DND-41 (cell line): ENCODE measurements around the gene NCK1.
"Not testable (repeated sequence)": the region's sequence is repeated elsewhere in the genome, so short reads cannot be mapped to it uniquely, and the experiment has no call there.

Experiments used
- ATAC-seq: fragments of 200-7000 bp; cut with Tn5 transposase; 3 replicates; pipeline ENCODE4 v1.9.1; 2021; ENCODE audit warnings: low read depth; ENCODE audit not compliant: insufficient read depth
- DNase-seq: peaks from one replicate; pipeline ENCODE4 v3.0.0-alpha.2; 2020
- H2AFZ ChIP-seq: 2 replicates; pipeline ENCODE4 v1.6.0; 2012; ENCODE audit warnings: low read depth, low read length
- H3K27ac ChIP-seq: 2 replicates; pipeline ENCODE4 v1.5.1; 2012; ENCODE audit warnings: low read length, inconsistent platforms
- H3K27me3 ChIP-seq: fragments of 200-600 bp; sonication (generic); 2 replicates; pipeline ENCODE4 v1.6.0; 2012; ENCODE audit warnings: low read length, mild to moderate bottlenecking, inconsistent platforms; ENCODE audit not compliant: insufficient read depth, poor library complexity
- H3K36me3 ChIP-seq: 2 replicates; pipeline ENCODE4 v1.5.1; 2012; ENCODE audit warnings: low read length, inconsistent platforms; ENCODE audit not compliant: insufficient read depth
- H3K4me1 ChIP-seq: 2 replicates; pipeline ENCODE4 v1.5.1; 2012; ENCODE audit warnings: mild to moderate bottlenecking, low read length; ENCODE audit not compliant: insufficient read depth
- H3K4me2 ChIP-seq: 2 replicates; pipeline ENCODE4 v1.6.0; 2012; ENCODE audit warnings: mild to moderate bottlenecking, moderate library complexity, low read length, inconsistent platforms; ENCODE audit not compliant: insufficient read depth
- H3K4me3 ChIP-seq, 2 experiments: fragments of 200-600 bp in 1 of 2; shearing (Covaris generic) in 1 of 2; 2 replicates each; pipeline ENCODE4 v1.5.1; 2012 to 2016; ENCODE audit warnings: inconsistent platforms in 2 of 2, low read length in 2 of 2, mild to moderate bottlenecking in 2 of 2, low read depth in 1 of 2, moderate library complexity in 1 of 2
- H3K79me2 ChIP-seq: 2 replicates; pipeline ENCODE4 v1.6.0; 2012; ENCODE audit warnings: low read length, inconsistent platforms; ENCODE audit not compliant: insufficient read depth
- H3K9ac ChIP-seq: 2 replicates; pipeline ENCODE4 v1.6.0; 2012; ENCODE audit warnings: low read depth, mild to moderate bottlenecking, inconsistent platforms, low read length, moderate library complexity
- H3K9me3 ChIP-seq: 2 replicates; pipeline ENCODE4 v1.5.1; 2012; ENCODE audit warnings: low read length, moderate library complexity, mild to moderate bottlenecking, inconsistent platforms; ENCODE audit not compliant: insufficient read depth, severe bottlenecking
- H4K20me1 ChIP-seq: 2 replicates; pipeline ENCODE4 v1.6.0; 2012; ENCODE audit warnings: low read length; ENCODE audit not compliant: insufficient read depth
- CTCF ChIP-seq: IDR thresholded peaks from 2 replicates; pipeline ENCODE4 v1.5.1; 2012; ENCODE audit warnings: borderline replicate concordance, low read length, moderate library complexity, mild to moderate bottlenecking; ENCODE audit not compliant: poor library complexity, severe bottlenecking; ENCODE audit errors: extremely low read depth
- EZH2 ChIP-seq: IDR thresholded peaks from 3 replicates; pipeline ENCODE4 v1.6.1; 2012; ENCODE audit warnings: borderline replicate concordance, low read depth, mild to moderate bottlenecking, moderate library complexity, low read length, inconsistent platforms; ENCODE audit not compliant: severe bottlenecking

Gene NCK1

GRCh38 chr3:136898549-136898948 lies 36.5 kb downstream of the NCK1 start:
- H3K79me2 ChIP-seq: peaks cover 99% of the 10 kb centered on the region
- H3K27me3 ChIP-seq: no peaks in the 10 kb centered on the region
- peaks cover 20% of the 10 kb centered on the region; the same call in 1 of the 2 replicates for H3K36me3 ChIP-seq
- no peak overlapping the region; the same call in 1 of the 2 replicates for H3K27ac ChIP-seq
- TF ChIP-seq EZH2 (no peak), CTCF (no peak)
- H4K20me1 ChIP-seq: peaks cover 20% of the 10 kb centered on the region; the same call in 1 of the 2 replicates
- peaks cover 10% of the 10 kb centered on the region for H3K4me1 ChIP-seq
- no peak overlapping the region for H3K9ac ChIP-seq
- H3K9me3 ChIP-seq: peaks cover 7% of the 10 kb centered on the region
- DNase-seq (no peak), ATAC-seq (no peak)
- H3K4me2 ChIP-seq: no peak overlapping the region
- H2AFZ ChIP-seq: no peak overlapping the region
- H3K4me3 ChIP-seq: no peak overlapping the region

GRCh38 chr3:136898954-136899353 lies 36.9 kb downstream of the NCK1 start:
- Histone ChIP-seq H3K27ac (no peak overlapping the region; the same call in 1 of the 2 replicates), H2AFZ (no peak overlapping the region), H3K4me3 (no peak overlapping the region), H3K27me3 (no peaks in the 10 kb centered on the region), H3K9me3 (peaks cover 12% of the 10 kb centered on the region), H3K4me2 (no peak overlapping the region), H3K9ac (no peak overlapping the region), H3K4me1 (peaks cover 8% of the 10 kb centered on the region), H3K36me3 (peaks cover 21% of the 10 kb centered on the region; the same call in 1 of the 2 replicates), H3K79me2 (peaks cover 99% of the 10 kb centered on the region), H4K20me1 (peaks cover 16% of the 10 kb centered on the region; the same call in 1 of the 2 replicates)
- DNase-seq: no peak
- no peak for ATAC-seq
- TF ChIP-seq EZH2: no peak
- no peak for TF ChIP-seq CTCF

GRCh38 chr3:136899622-136900158 lies 37.7 kb downstream of the NCK1 start:
- Histone ChIP-seq H3K9ac (no peak overlapping the region), H3K9me3 (peaks cover 18% of the 10 kb centered on the region), H3K4me1 (peaks cover 8% of the 10 kb centered on the region), H3K79me2 (peaks cover 99% of the 10 kb centered on the region), H4K20me1 (peaks cover 9% of the 10 kb centered on the region; the same call in 1 of the 2 replicates), H3K4me2 (no peak overlapping the region), H3K36me3 (peaks cover 21% of the 10 kb centered on the region; the same call in 1 of the 2 replicates), H3K27ac (0 out of 2 replicates have a peak overlapping the region, but pooled peaks have one; percentile 17), H3K27me3 (no peaks in the 10 kb centered on the region), H3K4me3 (no peak overlapping the region), H2AFZ (no peak overlapping the region)
- no peak for DNase-seq
- ATAC-seq: peak; percentile 40; the same call in 1 of the 3 replicates
- TF ChIP-seq CTCF (no peak), EZH2 (no peak)

- Histone ChIP-seq H3K4me1 (peaks cover 11% of the 10 kb centered on the region), H3K36me3 (peaks cover 21% of the 10 kb centered on the region; the same call in 1 of the 2 replicates), H3K79me2 (peaks cover 100% of the 10 kb centered on the region), H3K9me3 (peaks cover 18% of the 10 kb centered on the region), H4K20me1 (peaks cover 14% of the 10 kb centered on the region; the same call in 1 of the 2 replicates)
- not testable (repeated sequence) for DNase-seq, H3K9ac ChIP-seq, ATAC-seq, H3K4me2 ChIP-seq, H3K4me3 ChIP-seq, H3K27ac ChIP-seq, H3K27me3 ChIP-seq, H2AFZ ChIP-seq
Measured at GRCh38 chr3:136900694-136901093, 38.7 kb downstream of the NCK1 start.
